HG02798 (cell line): ENCODE measurements around the gene SLC13A3.
A peak's percentile ranks its signal among the peaks of the same experiment; 100 is the strongest.

Experiments used
- ATAC-seq: cut with Tn5 transposase; IDR thresholded peaks from one replicate; pipeline ENCODE4 v1.9.1; 2021; ENCODE audit warnings: mild to moderate bottlenecking; ENCODE audit not compliant: unreplicated experiment, poor library complexity

SLC13A3 gene

GRCh38 chr20:46563170-46563859, 87.9 kb downstream of the SLC13A3 start:
- ATAC-seq: no peak

GRCh38 chr20:46562373-46563169, 88.7 kb downstream of the SLC13A3 start:
- peak; percentile 61 for ATAC-seq

- ATAC-seq: no peak
Measured at GRCh38 chr20:46562009-46562372, 89.3 kb downstream of the SLC13A3 start.

- no peak for ATAC-seq
Measured at GRCh38 chr20:46559685-46560440, 91.4 kb downstream of the SLC13A3 start.

GRCh38 chr20:46559001-46559400, 92.3 kb downstream of the SLC13A3 start:
- no peak for ATAC-seq

- no peak for ATAC-seq
Measured at GRCh38 chr20:46558511-46558959, 92.7 kb downstream of the SLC13A3 start.

GRCh38 chr20:46557231-46557956, 93.9 kb downstream of the SLC13A3 start:
- ATAC-seq: no peak

GRCh38 chr20:46555370-46555956, 95.8 kb downstream of the SLC13A3 start:
- no peak for ATAC-seq

- ATAC-seq: no peak
Measured at GRCh38 chr20:46554828-46555227, 96.4 kb downstream of the SLC13A3 start.

GRCh38 chr20:46553926-46554325, 97.3 kb downstream of the SLC13A3 start:
- ATAC-seq: no peak

- peak; percentile 75 for ATAC-seq
Measured at GRCh38 chr20:46552460-46553420, 98.5 kb downstream of the SLC13A3 start.

GRCh38 chr20:46551522-46552381, 99.5 kb downstream of the SLC13A3 start:
- ATAC-seq: peak; percentile 34

GRCh38 chr20:46550461-46550860, 100.8 kb downstream of the SLC13A3 start, which contains the start of gene OCSTAMP:
OCSTAMP (minus strand) TSS chr20:46550654; CDS start chr20:46550560, 94 bp downstream.
- no peak for ATAC-seq

- no peak for ATAC-seq
Measured at GRCh38 chr20:46549188-46549972, 101.9 kb downstream of the SLC13A3 start.

GRCh38 chr20:46548688-46549087, 102.6 kb downstream of the SLC13A3 start:
- no peak for ATAC-seq

- ATAC-seq: no peak
Measured at GRCh38 chr20:46547995-46548394, 103.3 kb downstream of the SLC13A3 start.

- ATAC-seq: no peak
Measured at GRCh38 chr20:46546936-46547335, 104.3 kb downstream of the SLC13A3 start.
